Measurements from ENCODE around the gene SLC7A6. TPM values are rescaled to one million over a fixed set of nuclear protein-coding genes. Genes with fewer than 3 reads are reported as not detected.
A peak's percentile ranks its signal among the peaks of the same experiment; 100 is the strongest.

The SLC7A6 gene
- total and polyA plus RNA-seq, 2 of the 13 experiments (the other 11 are each of a cell fraction or from before 2014, with no cell fraction given): 35.8 to 70.8 TPM

DNA sequence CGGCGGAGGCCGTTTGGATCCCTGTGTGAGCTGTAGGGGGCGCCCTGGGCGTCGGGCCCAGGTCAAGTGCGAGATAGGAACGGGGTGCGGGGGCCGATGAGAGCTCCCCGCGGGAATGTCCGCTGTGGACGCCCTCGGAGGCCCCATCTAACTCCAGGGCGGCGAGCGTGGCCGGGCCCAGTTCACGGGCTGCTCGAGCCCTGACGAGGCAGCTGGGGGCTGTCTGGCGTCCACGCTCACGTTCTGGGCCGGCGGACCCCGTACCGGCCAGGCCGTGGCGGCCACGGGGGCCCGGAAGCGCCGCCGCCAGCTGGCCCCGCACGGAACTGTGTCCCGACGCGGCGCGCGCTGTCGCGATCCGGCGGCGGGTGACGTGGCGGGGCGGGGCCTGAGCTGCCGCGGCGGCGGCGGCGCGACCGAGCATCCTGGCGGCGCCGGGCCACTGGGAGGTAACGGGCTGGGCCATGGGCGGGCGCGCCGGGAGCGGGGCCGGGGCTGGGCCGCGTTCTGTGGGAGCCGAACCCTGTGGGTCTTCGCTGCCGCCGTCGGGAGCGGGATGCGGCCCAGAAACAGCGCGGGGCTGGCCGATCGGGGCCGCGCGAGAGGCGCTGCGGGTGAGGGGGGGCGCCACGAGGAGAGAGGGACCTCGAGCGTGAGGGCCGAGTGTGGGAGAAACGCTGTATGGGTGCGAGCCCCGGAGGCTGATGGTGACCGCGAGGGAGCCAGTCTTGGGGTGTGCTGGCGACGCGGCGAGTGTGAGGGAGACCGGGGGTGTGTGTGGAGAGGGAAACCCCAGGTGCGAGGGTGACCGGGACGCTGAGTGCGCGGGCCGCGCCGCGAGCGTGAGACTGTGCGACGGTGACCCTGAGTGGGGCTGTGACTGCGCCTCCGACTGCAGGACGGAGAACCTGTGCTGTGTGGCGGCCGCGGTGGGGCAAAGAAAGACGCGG is at the start of gene SLC7A6 (continued):
- TF ChIP-seq, protein P1, sequence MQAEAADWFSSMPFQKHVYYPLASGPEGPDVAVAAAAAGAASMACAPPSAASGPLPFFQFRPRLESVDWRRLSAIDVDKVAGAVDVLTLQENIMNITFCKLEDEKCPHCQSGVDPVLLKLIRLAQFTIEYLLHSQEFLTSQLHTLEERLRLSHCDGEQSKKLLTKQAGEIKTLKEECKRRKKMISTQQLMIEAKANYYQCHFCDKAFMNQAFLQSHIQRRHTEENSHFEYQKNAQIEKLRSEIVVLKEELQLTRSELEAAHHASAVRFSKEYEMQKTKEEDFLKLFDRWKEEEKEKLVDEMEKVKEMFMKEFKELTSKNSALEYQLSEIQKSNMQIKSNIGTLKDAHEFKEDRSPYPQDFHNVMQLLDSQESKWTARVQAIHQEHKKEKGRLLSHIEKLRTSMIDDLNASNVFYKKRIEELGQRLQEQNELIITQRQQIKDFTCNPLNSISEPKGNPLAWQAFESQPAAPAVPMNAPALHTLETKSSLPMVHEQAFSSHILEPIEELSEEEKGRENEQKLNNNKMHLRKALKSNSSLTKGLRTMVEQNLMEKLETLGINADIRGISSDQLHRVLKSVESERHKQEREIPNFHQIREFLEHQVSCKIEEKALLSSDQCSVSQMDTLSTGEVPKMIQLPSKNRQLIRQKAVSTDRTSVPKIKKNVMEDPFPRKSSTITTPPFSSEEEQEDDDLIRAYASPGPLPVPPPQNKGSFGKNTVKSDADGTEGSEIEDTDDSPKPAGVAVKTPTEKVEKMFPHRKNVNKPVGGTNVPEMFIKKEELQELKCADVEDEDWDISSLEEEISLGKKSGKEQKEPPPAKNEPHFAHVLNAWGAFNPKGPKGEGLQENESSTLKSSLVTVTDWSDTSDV (CRISPR knock-in tag; IDR thresholded peaks at IDR 0.05): peak; percentile 65
- TF ChIP-seq ETV5 (CRISPR knock-in tag; IDR thresholded peaks at IDR 0.05; ENCODE audit: borderline replicate concordance) (peak; percentile 51), HDAC1 (CRISPR knock-in tag; IDR thresholded peaks at IDR 0.05) (peak; percentile 40; the same call in 1 of the 2 replicates), ATF5 (CRISPR knock-in tag; IDR thresholded peaks at IDR 0.05; ENCODE audit: low read depth) (peak; percentile 83; the same call in 1 of the 2 replicates), AKAP8 (CRISPR knock-in tag; IDR thresholded peaks at IDR 0.05) (0 out of 2 replicates have a peak, but pooled peaks have one; percentile 27), ZFY (CRISPR knock-in tag; IDR thresholded peaks at IDR 0.05) (peak; percentile 87), ZNF468 (CRISPR knock-in tag; IDR thresholded peaks at IDR 0.05) (peak; percentile 95), ZNF30 (CRISPR knock-in tag; IDR thresholded peaks at IDR 0.05) (no peak; the same call in 1 of the 2 replicates), MED1 (CRISPR knock-in tag; IDR thresholded peaks at IDR 0.05) (peak; percentile 70), MEIS2 (CRISPR knock-in tag; IDR thresholded peaks at IDR 0.05) (peak; percentile 78), SIX1 (CRISPR knock-in tag; IDR thresholded peaks at IDR 0.05; ENCODE audit: borderline replicate concordance) (no peak), SRSF1 (optimal IDR thresholded peaks at IDR 0.05; ENCODE audit: low read depth, low read length) (peak; percentile 26), ZNF367 (CRISPR knock-in tag; IDR thresholded peaks at IDR 0.05; ENCODE audit: borderline replicate concordance) (0 out of 2 replicates have a peak, but pooled peaks have one; percentile 27), GTF3A (CRISPR knock-in tag; conservative IDR thresholded peaks at IDR 0.05) (0 out of 2 replicates have a peak, but pooled peaks have one; percentile 29), ARID5B (CRISPR knock-in tag; IDR thresholded peaks at IDR 0.05) (peak; percentile 30), HMG20A (CRISPR knock-in tag; IDR thresholded peaks at IDR 0.05; ENCODE audit: borderline replicate concordance) (0 out of 2 replicates have a peak, but pooled peaks have one; percentile 11), KLF13 (CRISPR knock-in tag; IDR thresholded peaks at IDR 0.05) (peak; percentile 85), SETDB1 (CRISPR knock-in tag; IDR thresholded peaks at IDR 0.05; ENCODE audit: borderline replicate concordance) (no peak), ZBTB38 (CRISPR knock-in tag; IDR thresholded peaks at IDR 0.05) (peak; percentile 4), EED (CRISPR knock-in tag; IDR thresholded peaks at IDR 0.05) (no peak), ZNF572 (CRISPR knock-in tag; IDR thresholded peaks at IDR 0.05) (peak; percentile 85; the same call in 1 of the 2 replicates)
